Fibroblast of skin of right biceps (primary cell): Measurements from ENCODE around the gene METAP1D.
"Not testable (repeated sequence)": the region's sequence is repeated elsewhere in the genome, so short reads cannot be mapped to it uniquely, and the experiment has no call there.

Experiments
- DNase-seq: peaks from one replicate; pipeline ENCODE4 v3.0.0-alpha.2; 2013

Gene METAP1D

DNA sequence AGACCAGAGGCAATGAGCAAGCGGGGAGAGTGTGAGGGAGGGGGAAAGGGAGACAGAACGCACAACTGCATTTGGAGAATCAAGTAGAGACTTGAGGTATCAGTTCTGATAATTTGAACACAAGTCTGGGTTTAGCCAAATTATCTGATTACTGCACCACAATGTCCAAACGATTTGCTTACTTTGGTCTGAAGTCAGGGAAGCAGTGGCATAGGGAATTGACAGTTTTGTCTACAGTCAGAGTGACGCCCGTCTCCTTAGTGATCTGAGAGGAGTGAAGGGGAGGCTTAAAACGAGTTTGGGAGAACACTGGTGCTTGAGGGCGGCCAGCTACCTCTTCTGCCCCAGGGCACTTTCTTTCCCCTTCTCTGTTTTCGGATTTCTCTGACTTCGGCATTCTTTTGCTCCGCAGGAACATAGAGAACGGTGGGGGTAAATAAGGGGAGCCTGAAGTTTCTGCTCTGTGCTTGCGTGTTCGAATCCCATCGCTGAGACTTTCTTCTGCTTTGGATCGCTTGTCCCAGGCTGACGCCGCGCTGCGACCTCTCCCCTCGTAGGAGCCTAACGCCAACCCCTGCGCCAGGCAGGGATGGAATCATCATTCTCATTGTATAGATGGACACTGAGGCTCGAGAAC is 105.8 kb downstream of the METAP1D start:
- no peak for DNase-seq

- peak; percentile 56 for DNase-seq
Observed at GRCh38 chr2:172106108-172106961, 106.6 kb downstream of the METAP1D start.

GRCh38 chr2:172107690-172108586 is 108.2 kb downstream of the METAP1D start:
- no peak for DNase-seq

DNA sequence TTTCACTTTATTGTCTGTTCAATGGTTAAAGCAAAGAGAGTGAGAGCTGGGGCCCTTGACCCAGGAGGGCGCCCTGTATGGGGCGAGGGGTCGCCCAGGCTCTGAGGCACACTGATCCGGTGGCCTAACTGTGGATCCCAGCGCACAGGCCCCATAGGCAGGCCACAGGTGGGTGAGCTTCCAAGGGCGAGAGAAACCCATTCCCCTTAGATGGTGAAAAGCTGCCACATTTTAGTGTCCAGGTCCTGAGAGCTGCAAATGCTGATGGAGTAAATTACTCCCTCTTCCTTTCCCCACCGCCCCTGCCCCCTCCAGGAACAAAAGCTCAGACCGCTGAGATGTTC is 108.8 kb downstream of the METAP1D start:
- DNase-seq, result no peak

GRCh38 chr2:172109256-172109987 is 109.7 kb downstream of the METAP1D start:
- no peak for DNase-seq

- no peak for DNase-seq
Observed at GRCh38 chr2:172109988-172110811, 110.4 kb downstream of the METAP1D start.

DNA sequence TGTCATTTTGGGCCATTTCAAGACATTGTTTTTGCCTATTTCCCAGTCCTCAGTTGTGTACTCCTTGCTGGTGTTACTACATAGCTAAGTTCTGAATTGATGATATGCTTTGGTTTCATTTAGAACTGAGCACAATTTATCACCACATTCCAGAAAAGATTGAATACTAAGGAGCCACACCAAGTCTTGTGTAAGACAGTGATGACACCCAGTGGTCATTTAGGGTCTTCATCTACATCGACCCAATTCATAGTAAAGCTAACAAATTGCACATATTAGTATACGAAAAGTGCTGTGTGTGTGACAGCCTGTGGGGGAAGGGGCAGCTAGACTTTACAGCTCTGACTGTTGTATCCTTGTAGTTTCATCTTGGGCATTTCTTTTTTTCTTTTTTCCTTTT is 113.9 kb downstream of the METAP1D start:
- peak; percentile 66 for DNase-seq

- DNase-seq, result not testable (repeated sequence)
Observed at GRCh38 chr2:172114176-172114575, 114.4 kb downstream of the METAP1D start.

- DNase-seq, result no peak
Observed at GRCh38 chr2:172114579-172114978, 114.8 kb downstream of the METAP1D start.

GRCh38 chr2:172116107-172116506 is 116.4 kb downstream of the METAP1D start:
- no peak for DNase-seq

- peak; percentile 77 for DNase-seq
Observed at GRCh38 chr2:172119089-172119488, 119.3 kb downstream of the METAP1D start.

DNA sequence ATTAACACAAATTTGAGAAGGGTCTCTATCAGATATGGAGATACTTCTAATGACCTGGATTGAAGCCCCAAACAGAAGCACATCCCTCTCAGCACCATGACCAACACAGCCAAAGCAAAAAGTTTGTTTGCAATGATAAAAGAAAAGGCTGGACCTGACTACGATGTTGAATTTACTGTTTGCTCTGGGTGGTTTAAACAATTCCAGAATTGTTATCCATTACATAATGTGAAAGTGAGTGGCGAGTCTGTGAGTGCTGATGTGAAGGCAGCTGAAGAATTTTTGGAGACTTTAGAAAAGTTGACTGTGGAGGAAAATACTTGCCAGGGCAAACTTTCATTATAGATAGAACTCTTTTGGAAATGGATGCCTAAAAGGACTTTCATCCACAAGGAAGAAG is 120.4 kb downstream of the METAP1D start:
- DNase-seq, result no peak

DNA sequence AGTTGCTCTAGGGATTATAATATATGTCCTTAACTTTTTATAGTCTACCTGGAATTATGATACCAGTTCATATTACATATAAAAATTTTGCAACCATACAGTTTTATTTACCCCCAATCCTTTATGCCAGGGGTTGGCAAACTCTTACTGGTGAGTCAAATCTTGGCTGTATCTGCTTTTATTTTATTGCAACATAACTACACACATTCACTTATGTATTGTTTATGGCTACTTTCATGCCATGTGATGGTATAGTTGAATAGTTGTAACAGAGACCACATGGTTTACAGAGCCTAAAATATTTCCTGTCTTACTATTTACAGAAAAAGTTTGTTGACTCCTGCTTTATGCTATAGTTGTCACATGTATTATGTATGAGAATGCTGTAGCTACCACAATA is 128.7 kb downstream of the METAP1D start:
- DNase-seq, result no peak

GRCh38 chr2:172129404-172129803 is 129.7 kb downstream of the METAP1D start:
- DNase-seq, result no peak
